Measurements from ENCODE around the gene APEX2.

Gene APEX2

GRCh38 chrX:55056820-55057674, 56.9 kb downstream of the APEX2 start:
- no CpG with 5 or more reads among the region's 7 CpGs for WGBS, 2 donors (ENCODE audit: extremely low coverage in 2 of 2, insufficient read length in 2 of 2, insufficient replicate concordance in 1 of 2)

GRCh38 chrX:55057675-55058249, 57.6 kb downstream of the APEX2 start:
- no peak overlapping the region for H3K14ac ChIP-seq (ENCODE audit: low read length)
- no peak overlapping the region for H2BK120ac ChIP-seq (ENCODE audit: low read depth, low read length)
- H3K4me2 ChIP-seq (ENCODE audit: insufficient read depth, low read length, poor library complexity, severe bottlenecking), result no peak overlapping the region
- no peaks in the 10 kb centered on the region for H3K9me3 ChIP-seq (replicated peaks in 1 of 2; ENCODE audit: control insufficient read depth in 2 of 2, insufficient read depth in 1 of 2, low read depth in 1 of 2, low read length in 2 of 2)
- no peak overlapping the region for H2BK15ac ChIP-seq (ENCODE audit: low read length)
- no peaks in the 10 kb centered on the region for H3K27me3 ChIP-seq (ENCODE audit: control insufficient read depth in 3 of 3, insufficient read depth in 3 of 3, low read depth in 1 of 3, low read length in 3 of 3)
- WGBS, 2 donors (ENCODE audit: extremely low coverage in 2 of 2, insufficient read length in 2 of 2, insufficient replicate concordance in 1 of 2), result no CpG with 5 or more reads among the region's 5 CpGs
- H3K18ac ChIP-seq (ENCODE audit: low read length), result no peak overlapping the region
- peak overlapping the region; percentile 27 for H2AFZ ChIP-seq (ENCODE audit: low read length)
- H2AK5ac ChIP-seq (ENCODE audit: low read depth, low read length), result no peak overlapping the region
- H2BK5ac ChIP-seq (ENCODE audit: low read length), result no peak overlapping the region
- no peaks in the 10 kb centered on the region for H3K4me1 ChIP-seq (ENCODE audit: control insufficient read depth in 2 of 2, insufficient read depth in 1 of 2, low read depth in 1 of 2, low read length in 2 of 2)
- DNase-seq (ENCODE audit: low spot score), result peak; percentile 1
- H2BK12ac ChIP-seq (ENCODE audit: low read length), result no peak overlapping the region
- no peaks in the 10 kb centered on the region for H3K79me1 ChIP-seq (ENCODE audit: low read depth, low read length)
- H3K4me3 ChIP-seq (ENCODE audit: low read length in 2 of 2), result peak overlapping the region in 1 of 2 donors; percentile 20
- H3K4ac ChIP-seq (ENCODE audit: low read length), result no peak overlapping the region
- H4K91ac ChIP-seq (ENCODE audit: low read depth, low read length, poor library complexity), result no peak overlapping the region
- H3K36me3 ChIP-seq (replicated peaks in 1 of 2; ENCODE audit: control insufficient read depth in 2 of 2, insufficient read depth in 2 of 2, low read length in 2 of 2), result no peaks in the 10 kb centered on the region
- H3K9ac ChIP-seq (ENCODE audit: low read depth, low read length, poor library complexity), result no peak overlapping the region
- no peak overlapping the region for H3K27ac ChIP-seq (replicated peaks; ENCODE audit: low read length)
- H4K8ac ChIP-seq (ENCODE audit: low read depth, low read length), result no peak overlapping the region
- no peak overlapping the region for H3K23ac ChIP-seq (ENCODE audit: low read depth, low read length, poor library complexity)

More at GRCh38 chrX:55056820-55057674, 56.9 kb downstream of the APEX2 start:
- Histone ChIP-seq H3K27ac (replicated peaks; ENCODE audit: low read length) (no peak overlapping the region), H2AK5ac (ENCODE audit: low read depth, low read length) (no peak overlapping the region), H3K4ac (ENCODE audit: low read length) (no peak overlapping the region), H3K27me3 (ENCODE audit: control insufficient read depth in 3 of 3, insufficient read depth in 3 of 3, low read depth in 1 of 3, low read length in 3 of 3) (no peaks in the 10 kb centered on the region), H3K9me3 (replicated peaks in 1 of 2; ENCODE audit: control insufficient read depth in 2 of 2, insufficient read depth in 1 of 2, low read depth in 1 of 2, low read length in 2 of 2) (no peaks in the 10 kb centered on the region), H3K36me3 (replicated peaks in 1 of 2; ENCODE audit: control insufficient read depth in 2 of 2, insufficient read depth in 2 of 2, low read length in 2 of 2) (no peaks in the 10 kb centered on the region), H3K4me2 (ENCODE audit: insufficient read depth, low read length, poor library complexity, severe bottlenecking) (no peak overlapping the region), H3K4me3 (ENCODE audit: low read length in 2 of 2) (peak overlapping the region in 1 of 2 donors; percentile 20), H2BK120ac (ENCODE audit: low read depth, low read length) (no peak overlapping the region), H3K9ac (ENCODE audit: low read depth, low read length, poor library complexity) (no peak overlapping the region), H2BK15ac (ENCODE audit: low read length) (no peak overlapping the region), H3K18ac (ENCODE audit: low read length) (no peak overlapping the region), H3K79me1 (ENCODE audit: low read depth, low read length) (no peaks in the 10 kb centered on the region), H3K23ac (ENCODE audit: low read depth, low read length, poor library complexity) (no peak overlapping the region), H4K8ac (ENCODE audit: low read depth, low read length) (no peak overlapping the region), H3K4me1 (ENCODE audit: control insufficient read depth in 2 of 2, insufficient read depth in 1 of 2, low read depth in 1 of 2, low read length in 2 of 2) (no peaks in the 10 kb centered on the region), H4K91ac (ENCODE audit: low read depth, low read length, poor library complexity) (no peak overlapping the region), H2BK5ac (ENCODE audit: low read length) (no peak overlapping the region), H3K14ac (ENCODE audit: low read length) (no peak overlapping the region), H2BK12ac (ENCODE audit: low read length) (no peak overlapping the region), H2AFZ (ENCODE audit: low read length) (peak overlapping the region; percentile 27)
- no peak for DNase-seq (ENCODE audit: low spot score)
